MM.1S (cell line): ENCODE data around the gene OPRL1.

Experiments used
- DNase-seq: peaks from one replicate; pipeline ENCODE4 v3.0.0-alpha.2; 2015
- H2AFZ ChIP-seq: fragments of 300-600 bp; sonication (generic); 2 replicates; pipeline ENCODE4 v1.6.0; 2016; ENCODE audit warnings: antibody characterized with exemption, low read length
- H3F3A ChIP-seq: fragments of 300-600 bp; sonication (generic); 2 replicates; pipeline ENCODE4 v1.6.1; 2016; ENCODE audit warnings: mild to moderate bottlenecking, antibody characterized with exemption, low read length, moderate library complexity, mixed read lengths; ENCODE audit not compliant: insufficient read depth
- H3K27ac ChIP-seq: fragments of 300-600 bp; sonication (generic); 2 replicates; pipeline ENCODE4 v1.5.1; 2016; ENCODE audit warnings: mild to moderate bottlenecking, low read length
- H3K27me3 ChIP-seq: fragments of 300-600 bp; sonication (generic); replicated peaks from 2 replicates; pipeline ENCODE4 v1.6.0; 2016; ENCODE audit warnings: low read length; ENCODE audit not compliant: insufficient read depth
- H3K36me3 ChIP-seq: fragments of 300-600 bp; sonication (generic); replicated peaks from 2 replicates; pipeline ENCODE4 v1.6.1; 2016; ENCODE audit warnings: mild to moderate bottlenecking, low read length, mixed read lengths; ENCODE audit not compliant: insufficient read depth
- H3K4me1 ChIP-seq: fragments of 300-600 bp; sonication (generic); 2 replicates; pipeline ENCODE4 v1.6.1; 2016; ENCODE audit warnings: low read length, mixed read lengths
- H3K4me2 ChIP-seq: fragments of 300-600 bp; sonication (generic); 2 replicates; pipeline ENCODE4 v1.6.0; 2016; ENCODE audit warnings: low read depth, low read length
- H3K4me3 ChIP-seq: fragments of 300-600 bp; sonication (generic); 2 replicates; pipeline ENCODE4 v1.5.1; 2016; ENCODE audit warnings: low read length, mixed read lengths
- H3K79me2 ChIP-seq: fragments of 300-600 bp; sonication (generic); 2 replicates; pipeline ENCODE4 v1.6.1; 2016; ENCODE audit warnings: mixed run types, low read length, mixed read lengths
- H3K9ac ChIP-seq: fragments of 300-600 bp; sonication (generic); 2 replicates; pipeline ENCODE4 v1.6.1; 2016; ENCODE audit warnings: low read length, mixed read lengths
- H3K9me2 ChIP-seq: fragments of 300-600 bp; sonication (generic); replicated peaks from 2 replicates; pipeline ENCODE4 v1.6.1; 2016; ENCODE audit warnings: mild to moderate bottlenecking, low read length, mixed read lengths; ENCODE audit not compliant: insufficient read depth
- H3K9me3 ChIP-seq: fragments of 300-600 bp; sonication (generic); replicated peaks from 2 replicates; pipeline ENCODE4 v1.6.1; 2016; ENCODE audit warnings: mild to moderate bottlenecking, low read length, mixed read lengths; ENCODE audit not compliant: insufficient read depth
- H4K20me1 ChIP-seq: fragments of 300-600 bp; sonication (generic); 2 replicates; pipeline ENCODE4 v1.6.1; 2016; ENCODE audit warnings: mild to moderate bottlenecking, low read length, moderate library complexity, mixed read lengths; ENCODE audit not compliant: insufficient read depth
- EZH2 ChIP-seq: fragments of 300-600 bp; sonication (generic); optimal IDR thresholded peaks from 2 replicates; pipeline ENCODE3; 2017; ENCODE audit warnings: low read depth, mild to moderate bottlenecking, antibody characterized with exemption, low read length, mixed read lengths
- EZH2phosphoT487 ChIP-seq: fragments of 300-600 bp; sonication (generic); IDR thresholded peaks from 2 replicates; pipeline ENCODE4 v1.6.1; 2018; ENCODE audit warnings: antibody characterized with exemption, low read length
- TF ChIP-seq, protein P1 (sequence below): fragments of 300-600 bp; sonication (generic); IDR thresholded peaks from 2 replicates; pipeline ENCODE4 v1.5.1; 2016; ENCODE audit warnings: antibody characterized with exemption, low read length, mixed read lengths

The OPRL1 gene

GRCh38 chr20:64037498-64038213 is 42.2 kb upstream of the OPRL1 start:
- Histone ChIP-seq H3K4me1 (no peaks in the 10 kb centered on the region), H3K36me3 (no peaks in the 10 kb centered on the region)

GRCh38 chr20:64038224-64038564 is 41.7 kb upstream of the OPRL1 start:
- peak; percentile 44 for DNase-seq
- H3K79me2 ChIP-seq: no peaks in the 10 kb centered on the region
- H3K9ac ChIP-seq: no peak overlapping the region
- no peaks in the 10 kb centered on the region for H3F3A ChIP-seq
- peaks cover 36% of the 10 kb centered on the region for H3K27me3 ChIP-seq
- peak overlapping the region; percentile 77; the same call in 1 of the 2 replicates for H3K4me3 ChIP-seq
- TF ChIP-seq EZH2phosphoT487 (no peak), EZH2 (no peak)
- TF ChIP-seq, protein P1, sequence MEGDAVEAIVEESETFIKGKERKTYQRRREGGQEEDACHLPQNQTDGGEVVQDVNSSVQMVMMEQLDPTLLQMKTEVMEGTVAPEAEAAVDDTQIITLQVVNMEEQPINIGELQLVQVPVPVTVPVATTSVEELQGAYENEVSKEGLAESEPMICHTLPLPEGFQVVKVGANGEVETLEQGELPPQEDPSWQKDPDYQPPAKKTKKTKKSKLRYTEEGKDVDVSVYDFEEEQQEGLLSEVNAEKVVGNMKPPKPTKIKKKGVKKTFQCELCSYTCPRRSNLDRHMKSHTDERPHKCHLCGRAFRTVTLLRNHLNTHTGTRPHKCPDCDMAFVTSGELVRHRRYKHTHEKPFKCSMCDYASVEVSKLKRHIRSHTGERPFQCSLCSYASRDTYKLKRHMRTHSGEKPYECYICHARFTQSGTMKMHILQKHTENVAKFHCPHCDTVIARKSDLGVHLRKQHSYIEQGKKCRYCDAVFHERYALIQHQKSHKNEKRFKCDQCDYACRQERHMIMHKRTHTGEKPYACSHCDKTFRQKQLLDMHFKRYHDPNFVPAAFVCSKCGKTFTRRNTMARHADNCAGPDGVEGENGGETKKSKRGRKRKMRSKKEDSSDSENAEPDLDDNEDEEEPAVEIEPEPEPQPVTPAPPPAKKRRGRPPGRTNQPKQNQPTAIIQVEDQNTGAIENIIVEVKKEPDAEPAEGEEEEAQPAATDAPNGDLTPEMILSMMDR: no peak
- no peaks in the 10 kb centered on the region for H3K9me3 ChIP-seq
- peak overlapping the region; percentile 98 for H3K4me2 ChIP-seq
- no peaks in the 10 kb centered on the region for H3K9me2 ChIP-seq
- H2AFZ ChIP-seq: no peak overlapping the region
- no peaks in the 10 kb centered on the region for H4K20me1 ChIP-seq
- H3K4me1 ChIP-seq: no peaks in the 10 kb centered on the region
- no peak overlapping the region for H3K27ac ChIP-seq
- H3K36me3 ChIP-seq: no peaks in the 10 kb centered on the region

More at GRCh38 chr20:64037498-64038213, 42.2 kb upstream of the OPRL1 start:
- DNase-seq: no peak
- peak overlapping the region; percentile 77; the same call in 1 of the 2 replicates for H3K4me3 ChIP-seq
- H3K27me3 ChIP-seq: peaks cover 36% of the 10 kb centered on the region
- H4K20me1 ChIP-seq: no peaks in the 10 kb centered on the region
- H3K79me2 ChIP-seq: no peaks in the 10 kb centered on the region
- no peaks in the 10 kb centered on the region for H3K9me2 ChIP-seq
- no peak overlapping the region for H3K9ac ChIP-seq
- no peak overlapping the region for H2AFZ ChIP-seq
- H3K4me2 ChIP-seq: peak overlapping the region; percentile 98
- H3K27ac ChIP-seq: no peak overlapping the region
- no peaks in the 10 kb centered on the region for H3F3A ChIP-seq
- H3K9me3 ChIP-seq: no peaks in the 10 kb centered on the region
- TF ChIP-seq EZH2 (no peak), EZH2phosphoT487 (no peak)
- TF ChIP-seq, protein P1: no peak

GRCh38 chr20:64038565-64039292 is 41.2 kb upstream of the OPRL1 start:
- H3K79me2 ChIP-seq: no peaks in the 10 kb centered on the region
- H3K27me3 ChIP-seq: peaks cover 41% of the 10 kb centered on the region
- H3K27ac ChIP-seq: no peak overlapping the region
- no peaks in the 10 kb centered on the region for H3K36me3 ChIP-seq
- H3K9ac ChIP-seq: peak overlapping the region; percentile 23; the same call in 1 of the 2 replicates
- peak overlapping the region; percentile 98 for H3K4me2 ChIP-seq
- H3K4me1 ChIP-seq: no peaks in the 10 kb centered on the region
- H3K9me2 ChIP-seq: no peaks in the 10 kb centered on the region
- no peaks in the 10 kb centered on the region for H3F3A ChIP-seq
- H4K20me1 ChIP-seq: no peaks in the 10 kb centered on the region
- DNase-seq: peak; percentile 77
- H3K4me3 ChIP-seq: peak overlapping the region; percentile 77
- peak overlapping the region; percentile 99 for H2AFZ ChIP-seq
- no peaks in the 10 kb centered on the region for H3K9me3 ChIP-seq
- TF ChIP-seq, protein P1: peak; percentile 53
- TF ChIP-seq EZH2phosphoT487: no peak
